ENCODE results near the gene PDAP1.
A peak's percentile ranks its signal among the peaks of the same experiment; 100 is the strongest.

- TF ChIP-seq EZH2phosphoT487 (IDR thresholded peaks at IDR 0.05; ENCODE audit: borderline replicate concordance) (no peak), CTCF (conservative IDR thresholded peaks at IDR 0.05; ENCODE audit: low read length) (peak; percentile 57)
These were observed 21.7 kb downstream of the PDAP1 start for GRCh38 chr7:99386584-99387238.

Data from Loucy (cell line).